Measurements from ENCODE around the gene TMBIM1.

The TMBIM1 gene

DNA sequence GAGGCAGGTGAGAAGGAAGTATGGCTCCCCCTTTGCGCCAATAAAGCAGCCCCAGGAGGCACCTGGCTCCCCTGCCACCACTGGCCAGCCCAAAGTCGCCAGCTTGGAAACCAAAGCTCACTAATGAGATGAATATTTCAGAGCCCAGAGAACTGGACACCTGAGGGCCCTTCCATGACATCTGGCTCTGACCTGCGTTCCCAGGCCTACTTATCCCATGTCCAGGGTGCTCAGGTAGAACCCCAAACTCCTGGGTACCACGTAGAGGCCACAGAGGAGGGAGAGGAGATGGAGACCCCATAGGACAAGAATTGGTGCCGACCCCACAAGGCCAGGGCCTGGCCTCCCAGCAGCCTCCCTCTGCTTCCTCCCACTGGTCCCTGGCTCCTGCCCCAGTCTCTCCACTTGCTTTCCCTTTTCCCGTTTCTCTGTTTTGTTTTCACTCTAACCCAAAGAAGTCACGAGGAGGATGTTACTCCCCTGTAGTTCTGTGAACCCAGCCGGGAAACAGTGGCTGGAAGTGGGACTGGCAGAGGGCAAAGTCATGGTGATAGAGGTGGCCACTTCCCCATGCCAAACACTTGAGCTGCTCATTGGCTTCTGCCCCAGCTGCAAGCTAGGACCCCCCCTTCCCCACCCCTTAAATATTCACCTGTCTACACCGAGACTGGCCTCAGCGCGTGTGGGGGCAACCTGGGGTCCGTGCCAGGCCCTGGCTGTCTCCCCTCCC, 820 bp downstream of the TMBIM1 start:
- peak overlapping the region; percentile 83 to 89 for H3K4me3 ChIP-seq (replicated peaks in 1 of 2; ENCODE audit: low read depth in 2 of 2, low read length in 2 of 2)
- TF ChIP-seq, protein P1, sequence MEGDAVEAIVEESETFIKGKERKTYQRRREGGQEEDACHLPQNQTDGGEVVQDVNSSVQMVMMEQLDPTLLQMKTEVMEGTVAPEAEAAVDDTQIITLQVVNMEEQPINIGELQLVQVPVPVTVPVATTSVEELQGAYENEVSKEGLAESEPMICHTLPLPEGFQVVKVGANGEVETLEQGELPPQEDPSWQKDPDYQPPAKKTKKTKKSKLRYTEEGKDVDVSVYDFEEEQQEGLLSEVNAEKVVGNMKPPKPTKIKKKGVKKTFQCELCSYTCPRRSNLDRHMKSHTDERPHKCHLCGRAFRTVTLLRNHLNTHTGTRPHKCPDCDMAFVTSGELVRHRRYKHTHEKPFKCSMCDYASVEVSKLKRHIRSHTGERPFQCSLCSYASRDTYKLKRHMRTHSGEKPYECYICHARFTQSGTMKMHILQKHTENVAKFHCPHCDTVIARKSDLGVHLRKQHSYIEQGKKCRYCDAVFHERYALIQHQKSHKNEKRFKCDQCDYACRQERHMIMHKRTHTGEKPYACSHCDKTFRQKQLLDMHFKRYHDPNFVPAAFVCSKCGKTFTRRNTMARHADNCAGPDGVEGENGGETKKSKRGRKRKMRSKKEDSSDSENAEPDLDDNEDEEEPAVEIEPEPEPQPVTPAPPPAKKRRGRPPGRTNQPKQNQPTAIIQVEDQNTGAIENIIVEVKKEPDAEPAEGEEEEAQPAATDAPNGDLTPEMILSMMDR (IDR thresholded peaks at IDR 0.05; ENCODE audit: low read depth, low read length) = no peak
- DNase-seq (ENCODE audit: low read depth in 2 of 2) = peak in 1 of 2 donors; percentile 45

DNA sequence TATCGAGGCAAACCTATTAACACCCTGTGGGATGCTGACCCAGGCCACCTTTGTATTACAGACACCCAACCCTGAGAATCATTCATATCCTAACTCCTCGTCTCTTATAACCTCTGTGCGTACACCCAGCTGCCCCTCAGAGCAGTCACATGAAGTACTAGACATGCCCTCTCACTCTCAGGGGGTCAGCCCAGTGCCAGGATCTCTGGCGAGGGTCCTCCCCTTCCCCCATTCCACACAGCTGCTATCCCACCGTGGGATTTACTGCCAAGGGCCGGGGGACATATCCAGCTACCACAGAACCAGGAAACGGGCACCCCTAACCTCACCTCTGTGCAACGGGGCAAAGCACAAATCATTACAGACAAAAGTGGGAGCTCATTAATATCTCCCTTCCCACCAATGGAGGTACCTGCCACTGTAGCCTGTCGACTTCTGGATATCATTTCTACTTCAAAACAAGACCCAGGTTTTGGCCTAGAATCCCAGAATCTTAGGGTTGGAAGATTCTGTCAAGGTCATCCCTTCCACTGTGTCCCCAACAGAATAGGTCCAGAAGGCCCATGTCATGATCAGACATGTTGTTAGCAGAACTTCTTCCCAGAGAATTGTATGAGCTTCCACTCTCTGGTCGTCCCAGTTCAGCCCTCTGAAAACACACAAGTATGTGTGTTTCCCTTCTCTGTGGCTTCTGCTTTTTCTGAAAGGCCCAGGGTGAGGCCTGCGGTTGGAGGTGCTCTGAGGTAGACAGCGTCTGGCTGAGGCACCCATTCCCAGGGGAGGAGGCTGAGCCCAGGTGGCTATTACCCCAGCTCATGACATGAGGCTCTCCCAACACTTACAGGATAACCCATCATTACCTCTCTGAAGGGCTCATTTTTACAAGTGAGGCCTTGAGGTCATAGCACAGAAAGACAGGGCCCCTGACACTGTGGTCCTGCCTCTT, 1.7 kb downstream of the TMBIM1 start:
- DNase-seq (ENCODE audit: low read depth in 2 of 2) = no peak
- TF ChIP-seq, protein P1 (IDR thresholded peaks at IDR 0.05; ENCODE audit: low read depth, low read length) = no peak
- peak overlapping the region; percentile 83 to 89 for H3K4me3 ChIP-seq (replicated peaks in 1 of 2; ENCODE audit: low read depth in 2 of 2, low read length in 2 of 2)

- peak; percentile 71 to 74 for DNase-seq (ENCODE audit: low read depth in 2 of 2)
- TF ChIP-seq, protein P1 (IDR thresholded peaks at IDR 0.05; ENCODE audit: low read depth, low read length) = no peak
- peak overlapping the region in 1 of 2 donors; percentile 89 for H3K4me3 ChIP-seq (replicated peaks in 1 of 2; ENCODE audit: low read depth in 2 of 2, low read length in 2 of 2)
Measured at GRCh38 chr2:218289639-218290315, 2.5 kb downstream of the TMBIM1 start.

- peak overlapping the region; percentile 28 to 52 for H3K4me3 ChIP-seq (replicated peaks in 1 of 2; ENCODE audit: low read depth in 2 of 2, low read length in 2 of 2)
- TF ChIP-seq, protein P1 (IDR thresholded peaks at IDR 0.05; ENCODE audit: low read depth, low read length) = no peak
- DNase-seq (ENCODE audit: low read depth in 2 of 2) = peak; percentile 97 to 98
Measured at GRCh38 chr2:218286570-218287459, 5.5 kb downstream of the TMBIM1 start.

DNA sequence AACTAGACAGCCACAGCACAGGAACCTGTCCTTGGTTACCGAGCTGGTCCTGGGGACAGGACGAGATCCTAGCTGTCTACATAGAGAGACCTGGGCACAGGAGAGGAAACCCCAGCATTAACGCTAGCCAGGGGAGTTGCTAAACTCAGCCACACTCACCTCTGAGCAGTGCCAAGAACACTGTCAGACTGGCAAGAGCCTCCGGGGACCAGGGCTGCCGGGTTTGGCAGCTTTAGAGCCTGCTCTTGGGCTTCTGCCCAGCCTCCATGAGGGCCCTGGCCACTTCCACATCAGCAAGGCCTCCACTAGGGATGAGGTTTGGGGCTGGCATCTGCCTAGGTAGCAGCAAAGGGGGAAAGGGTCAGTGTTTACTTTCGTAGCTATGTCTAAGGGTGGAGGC, 6.7 kb downstream of the TMBIM1 start:
- peak; percentile 65 to 89 for DNase-seq (ENCODE audit: low read depth in 2 of 2)
- TF ChIP-seq, protein P1 (IDR thresholded peaks at IDR 0.05; ENCODE audit: low read depth, low read length) = no peak
- peak overlapping the region; percentile 28 to 52 for H3K4me3 ChIP-seq (replicated peaks in 1 of 2; ENCODE audit: low read depth in 2 of 2, low read length in 2 of 2)

Data from cardiac fibroblast (primary cell).